Prostate gland (tissue), 2 donors: ENCODE results near the gene SPATA1.

Experiments
- POLR2A ChIP-seq: fragments of 450-650 bp; IDR thresholded peaks from one replicate; pipeline ENCODE4 v1.6.1; 2016; ENCODE audit warnings: antibody characterized with exemption, mild to moderate bottlenecking
- POLR2AphosphoS5 ChIP-seq: sonication (generic); formaldehyde crosslinking; IDR thresholded peaks from one replicate; pipeline ENCODE4 v1.6.1; 2017; ENCODE audit warnings: antibody characterized with exemption
- TF ChIP-seq, protein P1 (sequence below), 4 experiments: fragments of 200-600 bp in 2 of 4; fragments of 450-650 bp in 2 of 4; sonication (generic) in 2 of 4; IDR thresholded peaks; 1 replicate in 3 of 4; 2 replicates in 1 of 4; pipeline ENCODE4 v1.5.1; 2016 to 2019; ENCODE audit warnings: antibody characterized with exemption in 4 of 4, mild to moderate bottlenecking in 2 of 4, moderate library complexity in 2 of 4

GRCh38 chr1:84496498-84496897 lies 9.7 kb upstream of the SPATA1 start:
- TF ChIP-seq POLR2A (no peak), POLR2AphosphoS5 (no peak)
- TF ChIP-seq, protein P1, sequence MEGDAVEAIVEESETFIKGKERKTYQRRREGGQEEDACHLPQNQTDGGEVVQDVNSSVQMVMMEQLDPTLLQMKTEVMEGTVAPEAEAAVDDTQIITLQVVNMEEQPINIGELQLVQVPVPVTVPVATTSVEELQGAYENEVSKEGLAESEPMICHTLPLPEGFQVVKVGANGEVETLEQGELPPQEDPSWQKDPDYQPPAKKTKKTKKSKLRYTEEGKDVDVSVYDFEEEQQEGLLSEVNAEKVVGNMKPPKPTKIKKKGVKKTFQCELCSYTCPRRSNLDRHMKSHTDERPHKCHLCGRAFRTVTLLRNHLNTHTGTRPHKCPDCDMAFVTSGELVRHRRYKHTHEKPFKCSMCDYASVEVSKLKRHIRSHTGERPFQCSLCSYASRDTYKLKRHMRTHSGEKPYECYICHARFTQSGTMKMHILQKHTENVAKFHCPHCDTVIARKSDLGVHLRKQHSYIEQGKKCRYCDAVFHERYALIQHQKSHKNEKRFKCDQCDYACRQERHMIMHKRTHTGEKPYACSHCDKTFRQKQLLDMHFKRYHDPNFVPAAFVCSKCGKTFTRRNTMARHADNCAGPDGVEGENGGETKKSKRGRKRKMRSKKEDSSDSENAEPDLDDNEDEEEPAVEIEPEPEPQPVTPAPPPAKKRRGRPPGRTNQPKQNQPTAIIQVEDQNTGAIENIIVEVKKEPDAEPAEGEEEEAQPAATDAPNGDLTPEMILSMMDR (IDR thresholded peaks at IDR 0.05), result no peak
